SKM-1 treated with dmso at 0.1 percent for 144 hours (cell line): ENCODE results near the gene PCGF1.
A peak's percentile ranks its signal among the peaks of the same experiment; 100 is the strongest.
"Not testable (repeated sequence)": the region's sequence is repeated elsewhere in the genome, so short reads cannot be mapped to it uniquely, and the experiment has no call there.

Experiments
- DNase-seq: peaks from one replicate; lab custom pipeline; 2025; ENCODE audit not compliant: unreplicated experiment; lab: John Stamatoyannopoulos, UW

Gene PCGF1

DNA sequence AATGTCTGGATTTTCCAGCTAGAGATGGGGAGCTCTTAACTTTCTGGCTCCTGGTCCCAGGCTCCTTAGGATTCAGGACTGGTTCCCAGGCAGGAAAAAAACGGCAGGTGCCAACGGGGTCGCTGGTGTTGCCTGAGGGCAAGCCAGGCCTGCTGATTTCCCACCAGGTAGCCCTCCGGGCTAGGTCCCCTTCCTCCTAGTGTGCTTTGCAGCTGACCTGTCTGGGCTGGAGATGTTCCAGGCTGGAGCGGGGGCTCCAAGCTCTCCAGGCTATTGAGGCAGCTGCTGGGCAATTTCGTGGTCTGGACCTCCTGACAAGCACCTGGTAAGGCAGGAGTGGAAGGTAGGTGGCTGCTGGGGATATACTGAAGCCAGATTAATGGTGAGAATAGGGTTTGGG lies 33.0 kb downstream of the PCGF1 start:
- DNase-seq: no peak

DNA sequence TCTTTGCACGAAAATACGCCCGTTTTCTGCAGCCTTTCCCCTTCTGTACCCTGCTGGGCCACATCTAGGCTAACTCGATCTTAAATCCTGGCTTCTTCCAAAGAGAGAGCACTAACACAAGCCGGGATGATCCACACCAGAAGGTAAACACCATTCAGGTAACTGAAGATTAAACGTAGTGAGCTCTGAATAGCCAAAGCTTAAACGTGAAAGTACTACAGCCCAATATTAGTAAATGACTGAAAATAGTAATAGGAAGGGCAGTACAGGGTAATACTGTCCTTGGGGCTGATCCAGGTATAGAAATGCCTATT lies 34.6 kb downstream of the PCGF1 start:
- DNase-seq: no peak

DNA sequence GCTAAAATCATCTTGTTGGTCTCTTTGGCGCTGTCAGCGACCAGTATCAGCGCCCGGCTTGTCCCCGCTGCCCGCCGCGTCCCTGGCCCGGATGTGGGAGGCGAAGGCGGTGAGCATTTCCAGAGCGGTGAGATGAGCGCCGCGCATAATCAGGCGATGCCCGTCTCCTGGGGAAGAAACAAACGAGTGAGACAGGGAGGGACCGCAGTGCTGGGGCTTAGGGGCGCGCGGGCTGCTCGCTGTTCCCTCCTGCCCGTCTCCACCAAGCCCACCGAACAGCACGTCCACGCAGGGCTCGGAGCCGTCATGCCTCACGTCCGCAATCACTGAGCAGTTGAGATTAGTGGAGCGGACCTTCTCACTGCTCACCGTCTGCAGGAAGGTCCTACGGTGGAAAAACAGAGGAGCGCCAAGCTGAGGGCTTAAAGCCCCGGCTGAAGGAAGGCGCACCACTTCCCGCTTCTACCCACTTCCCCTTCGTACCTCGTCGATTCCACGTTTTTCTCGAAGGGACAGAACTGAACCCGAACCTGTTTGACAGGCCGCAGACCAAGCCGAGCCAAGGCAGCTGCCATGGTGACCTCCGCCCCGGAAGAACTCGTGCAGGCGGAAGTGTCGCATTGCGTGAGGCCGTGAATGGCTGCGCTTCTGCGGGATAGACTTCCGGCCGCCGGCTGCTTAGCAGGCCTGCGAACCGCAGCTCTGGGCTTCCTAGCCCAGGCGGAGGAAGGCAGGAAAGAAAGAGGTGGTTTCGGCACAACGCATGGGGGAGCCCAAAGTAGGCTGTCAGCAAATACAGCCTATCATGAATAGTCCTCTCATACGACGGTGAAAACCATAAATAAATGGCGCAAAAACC lies 35.2 kb downstream of the PCGF1 start, which contains the start of gene MRPL53:
MRPL53 (minus strand) TSS at position 595 of the 859 bp plus-strand sequence; CDS start at position 575, 20 bp downstream.
- peak; percentile 82 for DNase-seq

DNA sequence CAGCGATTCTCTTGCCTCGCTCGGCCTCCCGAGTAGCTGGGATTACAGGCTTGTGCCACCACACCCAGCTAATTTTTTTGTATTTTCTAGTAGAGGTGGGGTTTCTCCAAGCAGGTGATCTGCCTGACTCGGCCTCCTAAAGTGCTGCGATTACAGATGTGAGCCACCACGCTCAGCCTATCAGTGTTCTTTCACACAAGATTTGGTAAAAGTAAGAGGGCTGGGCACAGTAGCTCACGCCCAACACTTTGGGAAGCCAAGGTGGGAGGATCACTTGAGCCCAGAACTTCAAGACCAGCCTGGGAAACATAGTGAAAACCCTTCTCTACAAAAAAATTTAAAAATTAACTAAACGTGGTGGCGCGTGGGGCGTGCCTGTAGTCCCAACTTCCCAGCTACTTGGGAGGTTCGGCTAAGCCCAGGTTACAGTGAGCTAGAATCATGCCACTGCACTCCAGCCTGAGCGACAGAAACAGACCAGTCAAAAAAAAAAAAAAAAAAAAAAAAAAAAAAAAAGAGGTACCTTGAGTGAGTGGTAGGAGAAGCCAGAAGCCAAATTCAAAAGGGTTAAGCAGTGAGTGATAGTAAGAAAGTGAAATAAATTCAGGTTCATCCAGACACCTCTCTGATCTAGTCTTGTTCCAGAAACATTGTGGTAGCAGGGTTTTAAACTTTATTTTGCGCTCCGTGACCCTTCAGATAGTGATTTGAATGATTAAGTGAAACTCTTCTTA lies 36.0 kb downstream of the PCGF1 start:
- no peak for DNase-seq

DNA sequence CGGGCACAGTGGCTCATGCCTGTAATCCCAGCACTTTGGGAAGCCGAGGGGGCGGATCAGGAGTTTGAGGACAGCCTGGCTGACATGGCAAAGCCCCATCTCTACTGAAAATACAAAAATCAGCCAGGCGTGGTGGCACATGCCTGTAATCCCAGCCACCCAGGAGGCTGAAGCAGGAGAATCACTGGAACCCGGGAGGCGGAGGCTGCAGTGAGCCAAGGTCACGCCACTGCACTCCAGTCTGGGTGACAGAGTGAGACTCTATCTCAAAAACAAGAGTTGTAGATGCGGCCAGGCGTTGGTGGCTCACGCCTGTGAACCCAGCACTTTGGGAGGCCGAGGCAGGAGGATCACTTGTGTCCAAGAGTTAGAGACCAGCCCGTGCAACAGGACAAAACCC lies 36.8 kb downstream of the PCGF1 start:
- not testable (repeated sequence) for DNase-seq

DNA sequence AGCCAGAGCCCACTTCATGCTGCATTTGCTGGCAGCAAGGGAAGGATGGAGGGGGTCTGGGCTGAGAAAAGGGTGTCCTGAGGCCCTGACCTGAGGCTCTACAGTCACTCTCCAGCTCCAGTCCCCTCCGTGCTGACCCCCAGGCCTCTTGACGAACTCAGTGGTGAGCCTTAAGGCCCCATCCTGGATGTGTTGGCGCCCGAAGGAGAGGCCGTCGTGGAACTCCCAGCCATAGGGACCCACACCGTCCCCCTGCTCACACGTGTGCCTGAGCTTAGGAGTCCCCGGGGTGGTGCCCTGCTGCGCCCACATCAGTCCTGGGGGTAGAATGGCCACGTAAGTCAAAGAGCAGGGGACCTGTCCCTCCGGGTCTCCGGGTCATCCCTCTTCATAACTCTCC lies 43.1 kb downstream of the PCGF1 start:
- DNase-seq: no peak

DNA sequence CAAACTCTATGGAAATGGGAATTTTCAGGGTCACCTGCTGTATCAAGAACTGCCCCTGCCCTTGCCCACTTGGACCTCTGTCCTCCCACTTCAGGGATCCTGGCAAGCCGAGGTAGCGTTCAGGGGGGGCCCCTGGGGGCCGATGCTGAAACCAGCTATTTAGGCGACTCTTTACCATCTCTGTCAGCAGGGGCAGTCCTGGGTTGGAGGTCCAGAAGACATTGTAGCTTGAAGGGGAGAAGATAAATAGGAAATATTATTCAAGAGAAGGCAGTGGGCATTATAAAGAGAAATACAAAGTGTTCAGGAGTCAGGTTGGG lies 44.7 kb downstream of the PCGF1 start:
- no peak for DNase-seq

DNA sequence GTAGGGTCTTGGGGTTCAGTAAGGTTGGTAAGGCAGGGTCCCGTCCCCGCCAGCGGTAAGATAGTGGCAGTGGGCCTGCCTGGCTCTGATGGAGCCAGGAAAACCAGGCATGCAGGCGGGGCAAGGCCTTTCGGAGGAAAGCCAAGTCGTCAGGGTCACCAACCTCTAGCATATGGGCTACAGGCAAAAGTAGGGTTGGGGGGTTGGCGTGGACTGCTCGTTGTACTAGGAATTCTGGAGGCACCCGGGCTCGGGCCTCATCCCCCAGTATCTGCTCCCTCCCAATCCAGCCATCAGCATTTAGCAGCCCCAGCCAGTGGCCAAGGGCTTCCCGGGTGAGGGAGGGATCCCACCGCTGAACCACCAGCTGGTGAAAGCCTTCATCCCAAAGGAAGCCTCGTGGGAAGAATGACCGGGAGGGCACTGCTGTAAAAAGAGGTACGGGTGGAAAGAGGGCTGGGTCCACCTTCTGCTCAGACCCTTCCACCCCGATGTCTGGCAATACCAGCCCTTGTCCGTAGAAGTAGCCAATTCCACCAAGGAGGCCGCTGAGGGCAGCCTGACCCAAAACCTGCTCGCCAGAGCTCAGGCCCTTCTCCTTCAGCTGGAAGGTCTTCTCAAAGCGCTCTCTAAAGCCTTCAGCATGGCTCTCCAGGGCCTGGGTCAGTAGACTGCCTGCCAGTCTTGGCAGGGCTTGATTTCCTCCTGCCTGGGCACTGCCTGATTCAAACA lies 45.3 kb downstream of the PCGF1 start:
- no peak for DNase-seq

DNA sequence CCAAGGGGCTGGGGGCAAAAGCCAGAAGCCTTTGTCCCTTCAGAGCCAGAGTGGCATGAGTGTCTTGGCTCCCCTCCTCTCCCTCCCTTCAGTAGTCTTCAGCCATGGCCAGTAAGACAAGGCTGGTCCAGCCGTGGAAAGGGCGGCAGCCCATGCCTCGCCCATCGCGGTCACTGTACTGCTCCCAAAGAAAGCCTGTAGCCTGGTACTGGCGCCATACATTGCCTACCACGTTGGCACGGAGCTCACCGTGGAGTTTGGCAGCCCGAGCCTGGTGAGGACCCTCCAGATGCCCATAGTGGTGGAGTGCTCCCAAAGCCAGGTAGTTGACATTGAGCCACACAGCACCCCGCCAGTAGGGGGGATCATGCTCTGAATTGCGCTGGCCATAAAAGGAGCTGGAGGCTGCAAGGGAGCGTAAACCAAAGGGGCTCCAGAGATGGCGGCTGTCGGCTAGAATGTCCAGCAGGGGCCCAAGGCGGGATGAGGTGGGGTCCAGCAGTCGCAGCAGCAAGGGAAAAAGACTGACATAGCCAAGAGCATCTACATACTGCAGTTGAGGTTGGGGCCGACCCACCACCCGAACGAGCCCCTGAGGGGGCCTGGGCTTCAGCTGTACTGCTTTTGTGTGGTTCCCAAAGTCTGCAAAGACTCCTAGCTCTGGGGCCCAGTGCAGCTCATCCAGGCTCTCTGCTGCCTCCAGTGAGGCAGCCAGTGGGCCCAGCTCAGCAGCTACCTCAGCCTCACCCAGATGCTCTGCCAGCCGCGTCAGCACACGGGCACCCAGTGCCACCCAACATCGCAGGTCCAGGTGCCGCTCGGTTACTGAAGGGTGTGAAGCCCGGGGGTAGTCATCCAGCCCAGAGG lies 46.1 kb downstream of the PCGF1 start:
- no peak for DNase-seq

DNA sequence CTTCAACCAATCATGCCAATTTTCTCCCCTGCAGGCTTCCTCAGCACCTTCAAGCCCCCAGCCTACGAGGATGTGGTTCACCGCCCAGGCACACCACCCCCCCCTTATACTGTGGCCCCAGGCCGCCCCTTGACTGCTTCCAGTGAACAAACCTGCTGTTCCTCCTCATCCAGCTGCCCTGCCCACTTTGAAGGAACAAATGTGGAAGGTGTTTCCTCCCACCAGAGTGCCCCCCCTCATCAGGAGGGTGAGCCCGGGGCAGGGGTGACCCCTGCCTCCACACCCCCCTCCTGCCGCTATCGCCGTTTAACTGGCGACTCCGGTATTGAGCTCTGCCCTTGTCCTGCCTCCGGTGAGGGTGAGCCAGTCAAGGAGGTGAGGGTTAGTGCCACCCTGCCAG lies 47.3 kb downstream of the PCGF1 start:
- DNase-seq: not testable (repeated sequence)

DNA sequence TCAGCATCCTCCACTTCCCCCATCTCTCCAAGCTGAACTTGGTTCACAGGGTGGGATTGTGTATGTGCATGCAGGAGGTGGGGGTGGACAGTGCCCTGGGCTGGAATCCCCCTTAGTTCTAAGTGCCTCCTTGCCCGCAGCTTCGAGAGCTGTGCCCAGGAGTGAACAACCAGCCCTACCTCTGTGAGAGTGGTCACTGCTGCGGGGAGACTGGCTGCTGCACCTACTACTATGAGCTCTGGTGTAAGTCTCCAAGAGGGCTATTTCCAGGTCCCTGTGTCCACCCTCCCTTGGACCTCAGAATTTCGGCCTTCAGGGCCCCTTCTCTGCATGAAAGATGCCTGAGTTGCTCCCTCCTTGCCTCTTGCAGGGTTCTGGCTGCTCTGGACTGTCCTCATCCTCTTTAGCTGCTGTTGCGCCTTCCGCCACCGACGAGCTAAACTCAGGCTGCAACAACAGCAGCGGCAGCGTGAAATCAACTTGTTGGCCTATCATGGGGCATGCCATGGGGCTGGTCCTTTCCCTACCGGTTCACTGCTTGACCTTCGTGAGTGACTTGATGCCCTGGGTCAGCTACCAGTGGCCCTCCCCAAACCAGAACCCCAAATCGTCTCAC lies 47.9 kb downstream of the PCGF1 start:
- DNase-seq: not testable (repeated sequence)

DNA sequence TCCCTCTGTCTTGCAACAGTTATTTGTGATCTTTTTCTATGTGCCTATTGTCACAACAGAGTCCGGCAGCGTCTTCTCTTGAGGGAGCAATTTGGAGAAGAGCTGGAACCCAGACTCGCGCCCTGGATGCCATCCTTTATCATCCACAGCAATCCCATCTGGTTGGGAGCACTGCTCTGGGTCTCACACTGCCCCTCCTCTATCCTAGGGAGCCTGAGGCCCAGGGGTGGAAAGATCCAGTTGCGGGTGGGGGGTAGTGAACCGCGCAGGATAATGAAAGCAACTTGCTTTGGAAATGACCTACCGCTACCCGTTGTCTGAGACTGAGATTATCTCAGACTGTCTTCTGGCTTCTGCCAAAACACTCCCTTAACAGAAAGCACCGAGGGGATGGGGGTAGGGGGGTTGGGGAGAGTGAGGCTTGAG lies 48.5 kb downstream of the PCGF1 start:
- DNase-seq: no peak

DNA sequence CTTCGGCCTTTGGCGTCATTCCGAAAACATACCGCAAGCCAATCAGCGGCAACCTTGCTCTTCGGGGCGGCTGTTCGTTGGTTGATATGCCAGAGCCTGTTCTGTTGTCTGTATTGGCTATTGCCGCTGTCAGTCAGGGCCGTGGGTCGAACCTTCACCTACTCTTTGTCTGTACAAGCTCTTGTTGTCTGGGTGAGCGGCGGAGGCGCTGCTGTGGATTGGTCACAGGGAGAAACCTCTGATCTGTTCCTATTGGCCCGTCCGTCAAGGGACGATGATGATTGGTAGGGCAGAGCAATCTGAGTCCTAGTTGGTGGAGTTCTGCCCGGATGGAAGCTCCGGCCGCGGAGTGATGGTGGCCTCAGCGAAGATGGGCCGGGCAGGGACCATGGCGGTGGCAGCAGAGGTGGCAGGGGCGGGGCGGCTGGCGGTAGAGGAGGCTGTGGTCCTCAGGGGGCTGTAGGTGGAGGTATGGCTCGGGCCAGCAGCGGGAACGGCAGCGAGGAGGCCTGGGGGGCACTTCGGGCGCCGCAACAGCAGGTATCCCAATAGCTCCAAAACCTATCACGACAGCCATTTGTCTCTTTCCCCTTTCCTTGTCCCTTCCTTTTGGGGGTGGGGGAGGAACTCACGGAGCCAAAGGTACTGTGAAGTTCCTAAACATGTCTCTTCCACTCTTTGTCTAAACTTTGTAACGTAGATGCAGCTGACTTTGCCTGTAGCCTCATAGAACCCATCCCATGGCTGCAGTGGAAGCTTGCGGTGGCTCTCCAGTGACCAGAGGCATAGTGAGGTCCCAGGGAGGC lies 49.2 kb downstream of the PCGF1 start, which contains the start of gene WBP1:
WBP1 (plus strand) TSS at position 307 of the 806 bp plus-strand sequence; CDS start at position 472, 165 bp downstream.
- DNase-seq: peak; percentile 99

DNA sequence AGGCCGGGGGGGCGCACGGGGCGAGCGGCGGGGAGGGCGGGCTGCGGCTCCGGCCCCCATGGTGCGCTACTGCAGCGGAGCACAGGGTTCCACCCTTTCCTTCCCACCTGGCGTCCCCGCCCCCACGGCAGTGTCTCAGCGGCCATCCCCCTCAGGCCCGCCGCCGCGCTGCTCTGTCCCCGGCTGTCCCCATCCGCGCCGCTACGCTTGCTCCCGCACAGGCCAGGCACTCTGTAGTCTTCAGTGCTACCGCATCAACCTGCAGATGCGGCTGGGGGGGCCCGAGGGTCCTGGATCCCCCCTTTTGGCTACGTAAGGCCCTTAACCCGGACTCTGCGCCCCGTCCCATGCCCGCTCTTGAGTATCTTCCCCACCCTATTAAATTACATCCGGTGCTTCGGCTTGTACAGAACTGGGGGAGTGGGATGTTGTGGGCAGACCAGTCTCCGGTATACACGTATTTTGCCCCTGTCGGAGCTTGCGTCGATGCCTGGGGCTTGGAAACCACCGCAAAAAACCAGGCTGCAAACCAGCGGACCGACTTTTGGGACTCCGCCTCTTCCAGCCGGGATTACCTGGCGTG lies 49.9 kb downstream of the PCGF1 start:
- no peak for DNase-seq

DNA sequence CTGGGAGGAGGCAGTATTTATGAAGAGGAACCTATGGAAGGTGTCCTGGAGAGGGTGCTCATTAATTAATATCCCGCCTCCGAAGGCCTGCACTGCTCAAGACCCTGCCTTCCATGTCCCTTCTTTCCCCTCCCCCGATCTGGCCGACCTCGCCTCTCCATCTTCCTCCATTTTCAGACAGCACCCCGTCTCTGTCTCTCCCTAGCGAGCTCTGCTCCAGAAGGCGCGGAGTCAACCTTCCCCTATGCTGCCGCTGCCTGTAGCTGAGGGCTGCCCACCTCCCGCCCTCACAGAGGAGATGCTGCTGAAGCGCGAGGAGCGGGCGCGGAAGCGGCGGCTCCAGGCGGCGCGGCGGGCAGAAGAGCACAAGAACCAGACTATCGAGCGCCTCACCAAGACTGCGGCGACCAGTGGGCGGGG lies 50.4 kb downstream of the PCGF1 start:
- DNase-seq: no peak
